Adipocyte (in vitro differentiated cells): ENCODE data around the gene VWDE.
"Not testable (repeated sequence)": the region's sequence is repeated elsewhere in the genome, so short reads cannot be mapped to it uniquely, and the experiment has no call there.

Experiments
- DNase-seq: peaks from one replicate; pipeline ENCODE4 v3.0.0-alpha.2; 2015; ENCODE audit warnings: low read depth
- H3K27me3 ChIP-seq: replicated peaks from 2 replicates; pipeline ENCODE4 v1.7.0; 2013; ENCODE audit warnings: mild to moderate bottlenecking, low read length, moderate library complexity; ENCODE audit not compliant: control insufficient read depth, insufficient read depth
- H3K36me3 ChIP-seq: 2 replicates; pipeline ENCODE4 v1.7.0; 2013; ENCODE audit warnings: low read length, mild to moderate bottlenecking, moderate library complexity; ENCODE audit not compliant: control insufficient read depth, insufficient read depth, severe bottlenecking
- H3K4me1 ChIP-seq: 2 replicates; pipeline ENCODE4 v1.7.0; 2013; ENCODE audit warnings: mild to moderate bottlenecking, low read length, moderate library complexity; ENCODE audit not compliant: control insufficient read depth, insufficient read depth
- H3K4me3 ChIP-seq: 2 replicates; pipeline ENCODE4 v1.7.0; 2013; ENCODE audit warnings: mild to moderate bottlenecking, low read length, moderate library complexity
- H3K9ac ChIP-seq: 2 replicates; pipeline ENCODE4 v1.7.0; 2013; ENCODE audit warnings: mild to moderate bottlenecking, low read length, moderate library complexity
- H3K9me3 ChIP-seq: 2 replicates; pipeline ENCODE4 v1.7.0; 2013; ENCODE audit warnings: mild to moderate bottlenecking, low read length, moderate library complexity; ENCODE audit not compliant: control insufficient read depth

Gene VWDE

DNA sequence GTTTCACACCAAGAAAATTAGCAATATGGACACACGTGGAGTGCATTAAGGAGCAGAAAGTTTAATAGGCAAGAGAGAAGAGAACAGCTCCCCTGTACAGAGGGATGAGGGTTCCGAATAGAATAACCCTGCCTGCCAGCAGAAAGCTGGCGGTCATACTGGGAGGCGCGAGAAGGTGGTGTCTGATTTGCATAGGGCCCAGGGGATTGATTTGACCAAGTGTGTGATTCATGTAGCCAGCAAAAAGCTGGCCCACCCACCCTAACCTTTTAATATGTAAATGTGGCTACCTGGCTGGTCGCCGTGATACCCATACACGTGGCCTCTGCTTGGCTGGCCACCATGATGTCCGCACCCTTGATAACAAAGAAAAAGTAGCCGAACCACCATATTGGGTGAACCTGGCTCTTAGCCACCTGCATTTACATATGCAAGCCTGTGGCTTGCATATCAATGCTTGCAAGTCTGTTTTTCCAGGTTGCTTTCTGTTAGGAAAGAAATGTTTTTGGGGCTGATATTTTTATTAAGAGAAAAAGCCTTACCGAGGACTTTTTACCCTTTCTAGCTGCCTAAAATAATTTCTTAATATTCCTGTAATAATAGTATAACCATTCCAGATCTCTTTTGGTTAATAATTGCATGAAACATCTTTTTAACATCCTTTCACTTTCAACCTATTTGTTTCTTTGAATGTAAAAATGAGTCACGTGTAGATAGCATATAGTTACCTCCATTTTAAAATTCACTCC, 20.5 kb upstream of the VWDE start:
- Histone ChIP-seq H3K27me3 (no peaks in the 10 kb centered on the region), H3K4me3 (peak overlapping the region; percentile 44), H3K4me1 (peaks cover 20% of the 10 kb centered on the region), H3K36me3 (no peaks in the 10 kb centered on the region), H3K9me3 (peaks cover 4% of the 10 kb centered on the region), H3K9ac (no peak overlapping the region)
- DNase-seq: no peak

DNA sequence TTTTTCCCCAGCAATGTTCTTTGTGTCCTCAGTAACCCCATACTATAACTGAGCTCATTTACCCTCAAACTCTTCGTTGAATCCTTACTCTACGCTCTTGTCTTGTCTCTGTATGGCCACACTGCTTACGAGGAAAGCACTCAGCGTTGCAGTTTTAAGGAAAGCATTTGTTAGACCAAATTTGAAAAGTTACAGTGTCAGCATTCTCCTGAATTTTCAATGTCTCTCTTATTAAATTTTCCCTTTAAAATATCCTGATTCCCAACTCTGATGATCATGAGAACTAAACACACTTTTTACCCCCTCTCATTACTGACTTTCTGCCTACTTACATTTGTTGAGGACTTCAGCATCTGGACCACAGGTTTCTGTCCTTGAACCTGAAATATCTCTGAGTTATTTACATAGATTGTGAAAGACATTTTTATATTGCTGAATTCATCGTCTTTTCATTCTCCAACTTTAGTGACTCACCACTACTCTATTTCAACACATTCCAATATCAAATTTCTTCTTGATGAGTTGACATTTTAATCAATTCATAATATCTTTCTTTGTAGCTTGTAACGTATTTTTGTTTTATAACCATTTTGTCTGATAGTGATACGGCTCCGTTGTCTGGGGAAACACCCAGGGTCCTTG, 19.8 kb upstream of the VWDE start:
- DNase-seq: peak; percentile 61
- H3K4me1 ChIP-seq: peaks cover 21% of the 10 kb centered on the region
- peak overlapping the region; percentile 44 for H3K4me3 ChIP-seq
- peaks cover 4% of the 10 kb centered on the region for H3K9me3 ChIP-seq
- no peak overlapping the region for H3K9ac ChIP-seq
- H3K27me3 ChIP-seq: no peaks in the 10 kb centered on the region
- no peaks in the 10 kb centered on the region for H3K36me3 ChIP-seq

DNA sequence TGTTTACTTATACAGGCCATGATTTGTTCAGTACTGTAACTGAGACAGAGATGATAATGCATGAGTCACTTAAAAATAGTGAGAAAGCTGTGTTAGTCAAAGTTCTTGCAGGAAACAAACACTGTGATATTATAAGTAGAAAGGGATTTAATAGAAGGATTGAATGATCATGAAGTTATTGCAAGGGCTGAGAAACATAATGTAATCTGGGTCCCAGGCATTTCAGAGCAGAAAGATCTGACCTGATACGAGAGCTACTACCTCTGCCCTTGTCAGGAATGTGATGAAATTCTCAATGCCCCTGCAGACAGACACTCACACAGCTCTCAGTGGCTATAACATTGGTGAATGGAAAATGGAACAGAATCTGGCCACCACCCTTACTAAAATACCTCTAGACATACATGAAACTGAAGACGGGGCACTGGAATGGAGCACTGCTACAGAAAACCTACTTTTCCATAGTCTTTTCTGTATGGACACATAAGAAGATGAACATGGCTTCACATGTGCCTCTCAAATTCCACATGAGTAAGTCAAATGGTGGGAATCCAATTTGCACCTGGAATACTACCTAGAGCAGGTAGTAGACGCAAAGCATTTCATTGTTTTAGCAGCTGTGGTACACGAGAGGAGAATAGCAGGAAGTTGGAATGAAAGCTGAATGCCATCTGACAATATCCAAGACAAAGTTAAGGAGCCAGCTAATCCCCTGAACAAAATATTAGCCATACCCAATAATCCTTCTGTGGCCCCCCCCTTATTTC, 19.1 kb upstream of the VWDE start:
- no peak for DNase-seq
- Histone ChIP-seq H3K27me3 (no peaks in the 10 kb centered on the region), H3K4me3 (no peak overlapping the region), H3K4me1 (peaks cover 23% of the 10 kb centered on the region), H3K9me3 (peaks cover 4% of the 10 kb centered on the region), H3K9ac (no peak overlapping the region), H3K36me3 (no peaks in the 10 kb centered on the region)

DNA sequence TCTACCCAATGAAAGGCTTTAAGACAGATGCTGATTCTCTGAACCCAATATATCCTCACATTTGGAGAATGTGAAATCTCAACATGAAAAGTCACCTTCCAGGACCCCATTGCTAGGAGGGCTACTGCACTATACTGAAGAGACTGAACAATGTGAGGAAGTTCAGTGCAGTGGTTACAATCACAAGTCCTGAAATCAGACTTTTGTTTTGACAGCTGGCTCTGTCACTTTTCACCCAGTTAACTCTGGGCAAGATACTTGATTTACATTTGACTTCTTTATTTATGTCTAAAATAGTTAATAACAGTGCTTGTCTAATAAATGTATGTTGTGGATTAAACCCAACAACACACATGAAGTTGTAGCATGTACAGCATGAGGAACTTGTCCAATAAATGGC, 14.8 kb upstream of the VWDE start:
- Histone ChIP-seq H3K9me3 (no peaks in the 10 kb centered on the region), H3K9ac (no peak overlapping the region), H3K27me3 (no peaks in the 10 kb centered on the region), H3K36me3 (no peaks in the 10 kb centered on the region), H3K4me3 (no peak overlapping the region), H3K4me1 (peaks cover 17% of the 10 kb centered on the region)
- no peak for DNase-seq

DNA sequence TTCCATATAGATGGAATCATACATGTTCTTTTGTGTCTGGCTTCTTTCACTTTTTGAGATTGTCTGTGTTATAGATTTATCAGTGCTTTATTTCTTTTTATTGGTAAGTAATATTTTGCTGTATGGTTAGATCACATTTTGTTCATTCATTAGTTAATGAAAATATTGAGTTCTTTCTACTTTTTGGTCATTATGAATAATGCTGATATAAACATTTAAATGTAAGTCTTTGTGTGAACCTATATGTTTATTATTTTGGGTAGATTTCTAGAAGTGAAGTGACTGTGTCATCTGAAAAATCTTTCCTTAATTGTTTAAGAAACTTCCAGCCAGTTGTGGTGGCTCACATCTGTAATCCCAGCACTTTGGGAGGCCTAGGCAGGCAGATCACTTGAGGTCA, 11.4 kb upstream of the VWDE start:
- DNase-seq: no peak
- peaks cover 3% of the 10 kb centered on the region for H3K4me1 ChIP-seq
- H3K36me3 ChIP-seq: no peaks in the 10 kb centered on the region
- H3K27me3 ChIP-seq: no peaks in the 10 kb centered on the region
- H3K9me3 ChIP-seq: peaks cover 6% of the 10 kb centered on the region
- H3K9ac ChIP-seq: no peak overlapping the region
- H3K4me3 ChIP-seq: no peak overlapping the region

DNA sequence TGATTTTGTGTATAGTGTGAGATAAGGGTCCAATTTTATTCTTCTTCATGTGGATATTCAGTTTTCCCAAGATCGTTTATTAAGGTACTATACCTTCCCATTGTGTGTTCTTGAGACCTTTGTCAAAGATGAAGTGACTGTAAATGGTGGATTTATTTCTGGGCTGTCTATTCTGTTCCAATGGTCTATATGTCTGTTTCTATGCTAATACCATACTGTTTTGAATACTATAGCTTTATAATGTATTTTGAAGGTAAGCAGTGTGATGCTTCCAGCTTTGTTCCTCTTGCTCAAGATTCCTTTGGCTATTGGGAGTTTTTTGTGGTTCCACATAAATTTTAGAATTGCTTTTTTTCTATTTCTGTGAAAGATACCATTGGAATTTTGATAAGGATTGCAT, 8.7 kb upstream of the VWDE start:
- Histone ChIP-seq H3K27me3 (no peaks in the 10 kb centered on the region), H3K4me1 (no peaks in the 10 kb centered on the region), H3K9ac (no peak overlapping the region), H3K9me3 (peaks cover 6% of the 10 kb centered on the region), H3K4me3 (no peak overlapping the region), H3K36me3 (no peaks in the 10 kb centered on the region)
- no peak for DNase-seq

DNA sequence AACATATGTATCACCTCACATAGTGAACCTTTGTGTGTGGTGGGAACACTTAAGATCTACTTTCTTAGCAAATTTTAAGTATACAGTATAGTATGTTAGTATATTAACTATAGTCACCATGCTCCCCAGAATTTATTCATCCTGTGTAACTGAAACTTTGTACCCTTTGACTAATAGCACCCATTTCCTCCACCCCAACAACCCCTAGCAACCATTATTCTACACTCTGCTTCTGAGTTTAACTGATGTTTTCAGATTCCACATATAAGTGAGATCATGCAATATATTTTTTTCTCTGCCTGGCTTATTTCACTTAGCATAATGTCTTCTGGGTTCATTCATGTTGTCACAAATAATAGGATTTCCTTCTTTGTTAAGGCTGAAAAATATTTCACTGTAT, 6.9 kb upstream of the VWDE start:
- Histone ChIP-seq H3K4me1 (no peaks in the 10 kb centered on the region), H3K9me3 (peaks cover 6% of the 10 kb centered on the region), H3K36me3 (no peaks in the 10 kb centered on the region), H3K27me3 (no peaks in the 10 kb centered on the region), H3K9ac (no peak overlapping the region), H3K4me3 (no peak overlapping the region)
- no peak for DNase-seq

DNA sequence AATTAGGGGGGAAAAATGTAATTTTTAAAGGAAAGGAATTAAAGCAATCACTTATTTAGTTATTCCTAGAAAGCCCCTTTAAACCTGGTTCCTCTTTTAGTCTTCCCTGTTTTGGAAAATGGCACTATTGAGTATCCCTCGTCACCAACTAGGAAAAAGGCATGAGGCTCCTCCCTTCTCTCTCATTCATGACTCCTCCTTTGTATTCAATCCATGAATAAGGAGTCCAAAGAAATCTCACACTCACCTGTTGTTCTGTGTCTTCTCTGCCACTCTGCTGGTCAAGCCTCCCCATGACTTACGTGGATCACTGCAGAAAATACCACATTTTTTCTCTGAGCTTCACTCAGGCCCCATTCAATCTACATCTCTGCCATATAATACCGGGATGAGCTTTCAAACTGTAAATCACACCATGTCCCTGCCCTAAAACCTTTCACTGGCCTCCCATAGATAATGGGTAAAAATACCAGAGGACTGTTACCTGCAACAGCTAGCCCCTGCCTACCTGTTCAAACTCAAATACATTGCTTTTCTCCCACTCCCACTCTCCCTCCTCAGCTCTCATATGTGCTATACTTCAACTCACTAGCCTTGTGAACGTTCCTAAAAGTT, 5.5 kb upstream of the VWDE start:
- no peak for DNase-seq
- H3K4me1 ChIP-seq: no peaks in the 10 kb centered on the region

DNA sequence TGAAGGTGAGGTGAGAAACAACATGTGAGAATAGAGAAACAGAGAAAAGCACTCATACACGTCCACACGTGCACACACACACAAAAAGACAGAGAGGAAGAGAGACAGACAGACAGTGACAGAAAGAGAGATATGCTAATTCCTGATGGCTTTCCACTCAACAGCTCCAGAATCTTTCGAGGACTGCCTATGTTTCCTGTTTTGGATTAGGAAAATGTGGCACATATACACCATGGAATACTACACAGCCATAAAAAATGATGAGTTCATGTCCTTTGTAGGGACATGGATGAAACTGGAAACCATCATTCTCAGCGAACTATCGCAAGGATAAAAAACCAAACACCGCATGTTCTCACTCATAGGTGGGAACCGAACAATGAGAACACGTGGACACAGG, 4.0 kb upstream of the VWDE start:
- not testable (repeated sequence) for H3K9me3 ChIP-seq, H3K9ac ChIP-seq, DNase-seq, H3K36me3 ChIP-seq, H3K4me3 ChIP-seq
- Histone ChIP-seq H3K4me1 (peaks cover 11% of the 10 kb centered on the region), H3K27me3 (peaks cover 16% of the 10 kb centered on the region)

More for the DNA sequence above, 5.5 kb upstream of the VWDE start:
- H3K27me3 ChIP-seq: peaks cover 1% of the 10 kb centered on the region
- H3K4me3 ChIP-seq: no peak overlapping the region
- H3K9ac ChIP-seq: no peak overlapping the region
- H3K36me3 ChIP-seq: no peaks in the 10 kb centered on the region
- peaks cover 6% of the 10 kb centered on the region for H3K9me3 ChIP-seq

DNA sequence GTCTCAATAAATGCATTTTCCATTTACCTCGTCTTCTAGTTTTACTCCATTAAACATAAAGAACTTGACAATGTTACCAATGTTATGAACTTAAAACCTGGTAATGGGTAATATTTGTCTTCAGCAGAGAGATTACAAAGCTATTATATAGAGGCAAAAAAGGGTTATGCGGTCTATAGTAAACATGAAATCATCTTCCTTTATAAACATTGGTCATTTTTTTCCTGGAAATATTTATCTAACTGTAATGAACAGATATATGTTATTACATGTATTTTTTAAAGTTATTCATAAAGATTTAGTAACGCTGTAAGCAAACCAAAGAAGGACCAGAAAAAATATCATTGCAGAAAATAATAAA, 1.3 kb downstream of the VWDE start:
- Histone ChIP-seq H3K4me3 (no peak overlapping the region), H3K4me1 (peaks cover 11% of the 10 kb centered on the region), H3K36me3 (no peaks in the 10 kb centered on the region), H3K27me3 (peaks cover 36% of the 10 kb centered on the region), H3K9ac (no peak overlapping the region), H3K9me3 (peaks cover 11% of the 10 kb centered on the region)
- DNase-seq: no peak
